Measurements from ENCODE around the gene PCSK5. TPM values are rescaled to one million over a fixed set of nuclear protein-coding genes. Genes with fewer than 3 reads are reported as not detected.

Gene PCSK5
- polyA plus RNA-seq, 3 donors, result 14.4 to 17.8 (median 17.3) TPM

- no peak for DNase-seq (ENCODE audit: extremely low read depth in 1 of 11, low read depth in 9 of 11, low spot score in 4 of 11)
These were observed 196.1 kb downstream of the PCSK5 start for GRCh38 chr9:76086539-76086938.

GRCh38 chr9:76087976-76088375, 197.5 kb downstream of the PCSK5 start:
- no peak for DNase-seq (ENCODE audit: extremely low read depth in 1 of 11, low read depth in 9 of 11, low spot score in 4 of 11)

- no peak for DNase-seq (ENCODE audit: extremely low read depth in 1 of 11, low read depth in 9 of 11, low spot score in 4 of 11)
These were observed 199.9 kb downstream of the PCSK5 start for GRCh38 chr9:76090330-76090729.

GRCh38 chr9:76090909-76091308, 200.4 kb downstream of the PCSK5 start:
- no peak for DNase-seq (ENCODE audit: extremely low read depth in 1 of 11, low read depth in 9 of 11, low spot score in 4 of 11)

- no peak for DNase-seq (ENCODE audit: extremely low read depth in 1 of 11, low read depth in 9 of 11, low spot score in 4 of 11)
These were observed 202.1 kb downstream of the PCSK5 start for GRCh38 chr9:76092572-76092971.

- no peak for DNase-seq (ENCODE audit: extremely low read depth in 1 of 11, low read depth in 9 of 11, low spot score in 4 of 11)
These were observed 205.1 kb downstream of the PCSK5 start for GRCh38 chr9:76095585-76095984.

GRCh38 chr9:76099516-76099915, 209.0 kb downstream of the PCSK5 start:
- no peak for DNase-seq (ENCODE audit: extremely low read depth in 1 of 11, low read depth in 9 of 11, low spot score in 4 of 11)

- DNase-seq (ENCODE audit: extremely low read depth in 1 of 11, low read depth in 9 of 11, low spot score in 4 of 11), result no peak
These were observed 210.6 kb downstream of the PCSK5 start for GRCh38 chr9:76101075-76101474.

- peak in 1 of 11 donors; percentile 15 for DNase-seq (ENCODE audit: extremely low read depth in 1 of 11, low read depth in 9 of 11, low spot score in 4 of 11)
These were observed 211.0 kb downstream of the PCSK5 start for GRCh38 chr9:76101491-76101890.

- peak in 1 of 11 donors; percentile 18 for DNase-seq (ENCODE audit: extremely low read depth in 1 of 11, low read depth in 9 of 11, low spot score in 4 of 11)
These were observed 211.5 kb downstream of the PCSK5 start for GRCh38 chr9:76101947-76102346.

- DNase-seq (ENCODE audit: extremely low read depth in 1 of 11, low read depth in 9 of 11, low spot score in 4 of 11), result no peak
These were observed 213.2 kb downstream of the PCSK5 start for GRCh38 chr9:76103531-76104315.

GRCh38 chr9:76107482-76107881, 217.0 kb downstream of the PCSK5 start:
- no peak for DNase-seq (ENCODE audit: extremely low read depth in 1 of 11, low read depth in 9 of 11, low spot score in 4 of 11)

- DNase-seq (ENCODE audit: extremely low read depth in 1 of 11, low read depth in 9 of 11, low spot score in 4 of 11), result peak in 3 of 11 donors; percentile 23 to 29 (median 26)
These were observed 219.5 kb downstream of the PCSK5 start for GRCh38 chr9:76109953-76110352.

GRCh38 chr9:76112151-76112550, 221.7 kb downstream of the PCSK5 start:
- no peak for DNase-seq (ENCODE audit: extremely low read depth in 1 of 11, low read depth in 9 of 11, low spot score in 4 of 11)

- DNase-seq (ENCODE audit: extremely low read depth in 1 of 11, low read depth in 9 of 11, low spot score in 4 of 11), result no peak
These were observed 223.7 kb downstream of the PCSK5 start for GRCh38 chr9:76114144-76114543.

GRCh38 chr9:76115396-76115795, 224.9 kb downstream of the PCSK5 start:
- DNase-seq (ENCODE audit: extremely low read depth in 1 of 11, low read depth in 9 of 11, low spot score in 4 of 11), result no peak

GRCh38 chr9:76115982-76116646, 225.6 kb downstream of the PCSK5 start:
- DNase-seq (ENCODE audit: extremely low read depth in 1 of 11, low read depth in 9 of 11, low spot score in 4 of 11), result no peak

GRCh38 chr9:76116913-76117312, 226.4 kb downstream of the PCSK5 start:
- no peak for DNase-seq (ENCODE audit: extremely low read depth in 1 of 11, low read depth in 9 of 11, low spot score in 4 of 11)

- no peak for DNase-seq (ENCODE audit: extremely low read depth in 1 of 11, low read depth in 9 of 11, low spot score in 4 of 11)
These were observed 237.2 kb downstream of the PCSK5 start for GRCh38 chr9:76127637-76128036.

- no peak for DNase-seq (ENCODE audit: extremely low read depth in 1 of 11, low read depth in 9 of 11, low spot score in 4 of 11)
These were observed 245.4 kb downstream of the PCSK5 start for GRCh38 chr9:76135902-76136301.

- DNase-seq (ENCODE audit: extremely low read depth in 1 of 11, low read depth in 9 of 11, low spot score in 4 of 11), result no peak
These were observed 246.5 kb downstream of the PCSK5 start for GRCh38 chr9:76136986-76137385.
